HG03060 (cell line): ENCODE data around the gene AOPEP.

Source experiments
- ATAC-seq: cut with Tn5 transposase; IDR thresholded peaks from one replicate; pipeline ENCODE4 v1.9.1; 2021; ENCODE audit warnings: low read depth, moderate number of reproducible peaks; ENCODE audit not compliant: unreplicated experiment

AOPEP gene

GRCh38 chr9:95070549-95071021, 344.1 kb downstream of the AOPEP start:
- no peak for ATAC-seq

GRCh38 chr9:95071450-95071849, 345.0 kb downstream of the AOPEP start:
- no peak for ATAC-seq

GRCh38 chr9:95071925-95072324, 345.4 kb downstream of the AOPEP start:
- no peak for ATAC-seq

- ATAC-seq, result no peak
These were observed 346.6 kb downstream of the AOPEP start for GRCh38 chr9:95073042-95073607.

GRCh38 chr9:95073918-95074317, 347.4 kb downstream of the AOPEP start:
- no peak for ATAC-seq

- ATAC-seq, result no peak
These were observed 348.1 kb downstream of the AOPEP start for GRCh38 chr9:95074632-95075031.

GRCh38 chr9:95075700-95076099, 349.2 kb downstream of the AOPEP start:
- no peak for ATAC-seq

GRCh38 chr9:95076696-95077052, 350.2 kb downstream of the AOPEP start:
- no peak for ATAC-seq

GRCh38 chr9:95077053-95077765, 350.7 kb downstream of the AOPEP start:
- ATAC-seq, result no peak

GRCh38 chr9:95077766-95078370, 351.4 kb downstream of the AOPEP start:
- ATAC-seq, result no peak

- ATAC-seq, result no peak
These were observed 352.0 kb downstream of the AOPEP start for GRCh38 chr9:95078511-95078910.

- ATAC-seq, result no peak
These were observed 352.4 kb downstream of the AOPEP start for GRCh38 chr9:95078939-95079338.

- ATAC-seq, result no peak
These were observed 353.0 kb downstream of the AOPEP start for GRCh38 chr9:95079461-95079860.

- no peak for ATAC-seq
These were observed 354.6 kb downstream of the AOPEP start for GRCh38 chr9:95080961-95081647.

- ATAC-seq, result no peak
These were observed 355.5 kb downstream of the AOPEP start for GRCh38 chr9:95081998-95082397.

GRCh38 chr9:95082401-95083084, 356.0 kb downstream of the AOPEP start:
- ATAC-seq, result no peak

- ATAC-seq, result no peak
These were observed 356.7 kb downstream of the AOPEP start for GRCh38 chr9:95083086-95083768.

GRCh38 chr9:95084254-95084934, 357.9 kb downstream of the AOPEP start:
- no peak for ATAC-seq

- ATAC-seq, result no peak
These were observed 358.7 kb downstream of the AOPEP start for GRCh38 chr9:95085036-95085770.
